GM18511 (cell line): ENCODE results near the gene GPC5.
A peak's percentile ranks its signal among the peaks of the same experiment; 100 is the strongest.

Experiments
- ATAC-seq: cut with Tn5 transposase; IDR thresholded peaks from one replicate; pipeline ENCODE4 v1.9.1; 2021; ENCODE audit warnings: mild to moderate bottlenecking, moderate library complexity; ENCODE audit not compliant: unreplicated experiment

GPC5 gene

DNA sequence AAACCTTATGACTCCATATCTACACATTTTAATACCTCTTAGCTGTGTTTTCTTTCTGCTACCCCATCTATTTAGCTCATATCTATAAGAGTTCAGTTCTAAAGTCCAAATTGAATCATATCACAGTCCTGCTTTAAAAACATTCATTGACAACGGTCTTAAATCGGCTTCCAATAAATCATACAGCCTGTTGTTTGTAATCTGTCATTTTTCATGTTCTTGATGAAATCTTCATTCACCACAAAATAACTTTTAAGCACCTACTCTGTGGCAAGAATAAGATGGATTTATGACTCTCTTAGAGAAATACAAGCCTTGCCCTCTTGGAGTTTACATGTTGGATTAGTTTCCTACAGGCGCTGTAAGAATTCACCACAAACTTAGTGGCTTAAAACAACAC, 1377.2 kb downstream of the GPC5 start:
- ATAC-seq = no peak

DNA sequence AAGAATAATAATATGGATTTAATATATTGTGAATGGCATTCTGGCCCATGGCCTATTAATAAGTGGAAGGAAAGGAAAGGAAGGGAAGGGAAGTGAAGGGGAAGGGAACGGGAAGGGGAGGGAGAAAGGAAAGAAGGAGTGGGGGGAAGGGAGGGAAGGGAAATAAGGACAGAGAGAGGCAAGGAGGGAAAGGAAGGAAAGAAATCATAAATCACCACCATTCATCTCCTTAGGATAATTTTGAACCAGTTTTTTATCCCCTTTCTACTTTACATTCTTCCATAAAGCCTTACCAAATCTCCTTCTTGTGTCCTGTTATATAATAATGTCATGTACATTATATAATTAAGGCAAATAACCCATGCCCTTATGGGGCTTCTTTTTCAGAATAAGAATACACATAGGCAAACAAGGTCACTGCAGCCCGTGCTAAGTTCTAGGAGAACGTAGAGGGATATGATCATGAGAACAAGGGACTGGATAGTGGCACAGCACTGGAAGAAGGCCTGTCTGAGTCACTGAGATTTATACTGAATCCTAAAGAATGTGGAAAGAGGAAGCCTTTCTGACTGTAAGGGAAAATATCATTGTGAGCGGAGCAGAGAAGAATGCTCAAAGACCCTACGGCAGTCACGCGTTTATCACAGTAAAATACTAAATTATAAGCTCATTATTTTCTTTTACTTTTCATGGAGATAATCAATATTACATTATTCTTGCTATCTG, 1383.7 kb downstream of the GPC5 start:
- no peak for ATAC-seq

DNA sequence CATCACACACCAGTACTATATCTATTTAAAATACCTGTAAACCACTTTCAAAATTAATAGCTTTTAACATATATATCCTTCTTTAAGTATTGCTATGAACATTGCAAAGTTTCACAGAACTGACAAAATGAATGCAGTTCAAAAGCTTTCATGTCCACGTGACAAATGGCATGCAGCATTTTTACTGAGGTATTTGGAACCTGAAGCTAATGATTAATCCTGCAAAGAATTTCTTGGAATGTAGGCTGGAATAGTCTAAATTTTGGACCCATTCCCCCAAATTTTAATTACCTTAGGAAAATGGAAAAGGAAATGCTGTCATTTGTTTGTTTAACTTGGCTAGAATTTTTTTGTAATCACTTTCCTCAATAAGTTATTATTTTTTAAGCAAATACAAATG, 1404.4 kb downstream of the GPC5 start:
- ATAC-seq = no peak

DNA sequence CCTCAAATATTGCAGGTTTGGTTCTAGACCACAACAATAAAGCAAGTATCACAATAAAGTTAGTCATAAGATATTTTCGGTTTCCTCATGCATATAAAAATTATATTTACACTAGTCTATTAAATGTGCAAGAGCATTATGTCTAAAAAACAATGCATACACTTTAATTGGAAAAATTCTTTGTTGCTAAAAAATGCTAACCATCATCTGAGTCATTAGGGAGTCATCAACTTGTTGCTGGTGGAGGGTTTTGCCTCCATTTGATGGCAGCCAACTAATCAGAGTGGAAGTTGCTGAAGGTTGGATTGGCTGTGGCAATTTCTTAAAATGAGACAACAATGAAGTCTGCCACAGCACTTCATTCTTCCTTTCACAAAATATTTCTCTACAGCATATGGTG, 1405.9 kb downstream of the GPC5 start:
- no peak for ATAC-seq

DNA sequence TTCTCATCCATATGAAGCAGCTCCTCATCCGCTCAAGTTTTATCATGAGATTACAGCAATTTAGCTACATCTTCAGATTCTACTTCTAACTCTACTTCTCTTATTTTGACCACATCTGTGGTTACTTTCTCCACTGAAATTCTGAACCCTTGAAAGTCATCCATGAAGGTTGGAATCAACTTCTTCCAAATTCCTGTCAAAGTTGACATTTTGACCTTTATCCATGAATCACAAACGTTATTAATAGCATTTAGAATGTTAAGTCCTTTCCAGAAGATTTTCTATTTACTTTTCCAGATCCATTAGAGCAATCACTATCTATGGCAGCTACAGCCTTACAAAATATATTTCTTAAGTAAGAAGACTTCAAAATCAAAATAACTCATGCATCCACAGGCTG, 1406.5 kb downstream of the GPC5 start:
- no peak for ATAC-seq

DNA sequence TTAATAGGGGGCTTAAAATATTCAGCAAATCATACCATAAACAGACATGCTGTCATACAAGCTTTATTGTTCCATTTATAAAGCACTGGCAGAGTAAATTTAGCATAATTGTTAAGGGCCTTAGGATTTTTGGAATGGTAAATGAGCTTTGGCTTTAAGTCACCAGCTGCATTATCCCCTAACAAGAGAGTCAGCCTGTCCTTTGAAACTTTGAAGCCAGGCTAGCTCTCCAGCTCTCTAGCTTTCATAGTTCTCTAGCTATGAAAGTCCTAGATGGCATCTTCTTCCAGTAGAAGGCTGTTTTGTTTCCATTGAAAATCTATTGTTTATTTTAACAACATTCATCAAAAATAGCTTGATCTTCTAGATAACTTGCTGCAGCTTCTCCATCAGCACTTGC, 1407.3 kb downstream of the GPC5 start:
- ATAC-seq = peak; percentile 35

DNA sequence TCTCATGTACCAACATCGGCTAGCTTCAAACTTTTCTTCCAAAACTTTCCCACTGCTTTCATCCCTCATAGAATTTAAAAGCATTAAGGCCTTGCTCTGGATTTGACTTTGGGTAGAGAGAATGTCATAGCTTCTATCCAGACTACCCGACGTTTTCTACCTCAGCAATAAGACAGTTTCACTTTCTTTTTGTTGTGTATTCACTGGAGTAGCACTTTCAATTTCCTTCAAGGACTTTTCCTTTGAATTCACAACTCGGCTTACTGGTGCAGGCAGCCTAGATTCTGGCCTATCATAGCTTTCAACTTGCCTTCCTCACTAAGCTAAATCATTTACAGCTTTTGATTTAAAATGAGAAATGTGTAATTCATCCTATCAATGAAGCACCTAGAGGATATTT, 1407.8 kb downstream of the GPC5 start:
- peak; percentile 72 for ATAC-seq

DNA sequence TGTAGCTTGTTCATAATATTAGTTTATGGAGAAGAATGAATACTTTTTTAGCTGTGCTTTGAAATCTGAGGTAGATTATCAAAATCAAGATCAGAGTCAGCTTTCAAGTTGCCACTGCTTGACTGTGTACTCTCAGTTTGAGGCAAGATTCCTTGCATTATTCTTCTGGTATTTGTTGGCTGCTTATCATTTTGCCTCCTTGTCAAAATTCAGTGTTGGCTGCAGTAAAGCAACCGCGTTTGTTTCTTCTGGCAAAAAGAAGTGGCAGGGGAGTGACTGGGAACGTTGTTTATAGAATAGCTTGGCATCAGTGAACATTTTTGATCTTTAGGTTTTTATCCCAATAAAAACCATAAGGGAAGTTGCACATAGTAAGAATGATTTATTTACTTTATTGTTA, 1408.9 kb downstream of the GPC5 start:
- no peak for ATAC-seq

DNA sequence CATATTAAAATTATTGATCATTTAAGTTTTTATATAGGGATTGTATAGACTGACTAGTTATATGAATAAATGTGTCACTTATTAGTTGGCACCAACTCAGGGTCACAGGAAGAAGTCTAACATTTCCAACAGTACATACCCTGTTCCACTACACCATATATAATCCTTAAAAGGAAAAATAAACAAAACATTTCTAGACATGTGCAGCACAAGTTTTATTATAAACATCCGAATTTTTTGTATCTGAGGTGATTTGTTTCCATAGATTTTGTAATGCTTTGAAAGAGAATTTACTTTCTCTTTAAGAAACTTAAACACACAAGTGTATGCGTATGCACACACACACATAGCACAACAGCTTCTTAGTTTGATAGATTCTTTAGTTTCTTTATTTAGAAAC, 1409.5 kb downstream of the GPC5 start:
- ATAC-seq = no peak

DNA sequence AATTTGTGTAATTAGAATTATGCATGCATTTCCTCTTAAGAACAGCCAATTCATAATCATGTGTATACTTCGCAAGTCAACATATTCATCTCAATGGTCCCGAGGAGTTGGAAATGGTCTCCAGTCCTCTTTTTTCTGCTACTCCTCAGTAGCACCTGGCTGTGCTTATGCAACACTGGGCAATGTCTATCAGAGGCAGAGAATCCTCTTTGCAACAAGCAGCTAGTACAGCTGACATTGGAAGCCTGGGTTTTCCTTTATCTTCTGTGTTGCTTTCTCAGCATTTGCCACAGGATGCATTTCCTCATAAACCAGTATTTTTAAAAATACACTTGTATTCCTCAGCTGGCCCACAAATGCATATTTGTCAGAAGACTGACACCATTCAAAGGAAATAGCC, 1422.9 kb downstream of the GPC5 start:
- no peak for ATAC-seq

DNA sequence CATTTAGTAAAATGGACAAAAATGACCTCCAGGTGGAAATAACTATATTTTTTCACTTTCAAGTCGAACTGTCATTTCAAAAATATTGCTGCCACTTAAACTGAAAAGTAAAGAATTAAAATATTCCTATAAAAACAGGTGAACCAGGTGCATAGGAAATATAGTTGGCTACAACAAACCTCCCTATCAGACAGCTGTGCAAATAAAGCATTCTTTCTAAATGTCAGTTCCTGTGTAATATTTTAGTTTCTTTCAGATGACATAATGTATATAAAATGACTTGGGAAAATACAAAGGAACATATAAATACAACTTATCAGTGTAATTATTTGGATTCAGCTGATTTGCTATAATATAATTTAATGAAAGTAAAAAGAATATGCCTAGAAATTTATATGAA, 1424.6 kb downstream of the GPC5 start:
- no peak for ATAC-seq

DNA sequence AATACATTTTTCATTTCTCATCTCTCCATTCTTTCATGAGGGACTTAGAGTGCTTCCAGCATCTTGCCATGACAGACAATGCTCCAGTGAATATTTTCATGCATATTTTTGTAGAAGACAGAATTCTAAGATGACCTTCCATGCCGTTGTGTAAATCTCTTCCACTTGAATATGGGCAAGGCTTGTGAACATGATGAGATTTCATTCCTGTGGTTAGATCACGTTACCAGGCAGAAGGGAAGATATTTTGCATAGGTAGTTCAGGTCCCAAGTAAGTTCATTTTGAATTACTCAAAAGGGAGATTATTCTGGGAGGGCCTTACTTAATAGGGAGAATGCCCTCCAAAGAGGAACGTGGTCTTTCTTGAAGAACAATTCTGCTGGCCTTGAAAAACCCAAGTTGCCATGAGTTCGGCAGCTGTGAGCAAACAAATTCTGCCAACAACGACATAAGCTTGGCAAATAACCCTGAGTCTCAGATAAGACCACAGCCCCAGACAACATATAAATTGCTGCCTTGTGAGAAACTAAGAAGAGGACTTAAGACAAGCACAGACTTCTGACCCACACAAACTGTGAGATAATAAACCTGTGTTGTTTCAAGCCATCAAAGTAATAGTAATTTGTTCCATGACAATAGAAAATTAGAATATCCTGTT, 1427.6 kb downstream of the GPC5 start:
- no peak for ATAC-seq

DNA sequence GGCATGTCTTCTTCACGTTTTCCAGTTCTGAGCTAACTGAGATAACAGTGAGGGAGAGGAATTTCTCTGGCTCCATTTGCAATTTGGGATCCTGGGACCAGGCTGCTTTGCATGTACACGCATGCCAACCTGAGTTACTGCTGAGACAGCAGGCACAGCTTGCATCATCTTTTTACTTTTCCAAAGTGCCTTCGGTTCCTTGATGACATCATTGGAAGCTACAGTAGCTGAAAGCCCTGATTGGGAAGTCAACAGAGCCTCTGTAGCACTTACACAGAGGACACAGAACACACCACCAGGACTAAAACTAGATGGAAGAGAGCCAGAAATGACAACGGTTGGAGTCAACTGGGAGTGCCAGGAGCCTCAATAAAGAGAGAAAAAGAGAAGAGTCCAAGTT, 1429.1 kb downstream of the GPC5 start:
- ATAC-seq = no peak

DNA sequence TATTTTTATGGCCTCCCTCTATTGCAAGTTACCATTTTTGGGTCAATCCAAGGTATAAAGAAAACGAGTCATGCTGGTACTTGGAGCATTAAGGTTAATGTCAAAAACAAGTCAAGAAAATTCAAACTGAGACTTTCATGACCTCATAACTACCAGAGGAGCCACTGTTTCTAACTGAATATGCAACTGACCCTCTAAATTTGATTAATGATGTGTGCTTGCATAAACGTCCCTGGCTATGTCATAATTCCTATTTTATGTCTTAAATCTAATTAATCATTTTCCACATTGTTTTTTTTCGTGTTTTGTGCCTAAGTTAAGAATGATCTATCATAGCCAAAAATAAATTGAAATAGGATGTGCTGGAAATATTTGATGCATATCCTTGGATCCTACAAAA, 1431.5 kb downstream of the GPC5 start:
- ATAC-seq = no peak

DNA sequence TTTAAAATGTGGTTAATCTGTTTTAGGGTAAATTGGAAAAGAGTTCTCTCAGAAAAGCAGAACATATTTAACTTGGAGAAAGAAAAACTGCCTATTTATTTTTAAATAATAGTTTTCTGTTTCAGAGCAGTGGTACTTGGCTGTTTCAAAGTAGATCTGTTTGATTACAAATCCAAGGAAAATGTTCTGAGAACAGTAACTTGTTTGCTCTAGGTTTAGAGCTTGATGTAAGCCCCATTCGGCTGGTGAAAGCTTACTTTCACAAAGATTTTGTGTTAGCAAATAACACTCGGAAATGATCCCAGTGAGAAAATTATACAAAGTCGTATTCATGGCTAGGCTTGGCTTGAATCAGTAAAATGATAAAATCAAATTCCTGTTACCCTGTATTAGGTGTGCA, 1432.4 kb downstream of the GPC5 start:
- no peak for ATAC-seq

DNA sequence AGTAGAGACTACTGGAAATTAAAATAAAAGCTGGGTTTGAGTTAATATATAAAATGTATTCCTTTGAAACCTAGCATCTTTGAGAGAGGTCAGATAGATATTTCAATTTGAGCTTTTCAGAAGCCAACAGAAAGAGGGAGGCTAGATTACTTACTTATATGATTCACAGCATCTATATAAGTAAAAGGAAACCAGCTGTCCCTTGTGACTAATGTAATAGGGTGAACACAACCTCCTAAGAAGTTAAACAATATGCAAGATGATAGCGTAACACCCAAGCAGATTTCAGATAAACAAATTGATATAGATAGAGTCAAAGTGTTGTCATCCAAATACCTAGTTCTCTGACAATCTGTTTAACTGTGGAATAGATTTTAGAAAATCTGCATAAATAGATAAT, 1434.7 kb downstream of the GPC5 start:
- no peak for ATAC-seq

DNA sequence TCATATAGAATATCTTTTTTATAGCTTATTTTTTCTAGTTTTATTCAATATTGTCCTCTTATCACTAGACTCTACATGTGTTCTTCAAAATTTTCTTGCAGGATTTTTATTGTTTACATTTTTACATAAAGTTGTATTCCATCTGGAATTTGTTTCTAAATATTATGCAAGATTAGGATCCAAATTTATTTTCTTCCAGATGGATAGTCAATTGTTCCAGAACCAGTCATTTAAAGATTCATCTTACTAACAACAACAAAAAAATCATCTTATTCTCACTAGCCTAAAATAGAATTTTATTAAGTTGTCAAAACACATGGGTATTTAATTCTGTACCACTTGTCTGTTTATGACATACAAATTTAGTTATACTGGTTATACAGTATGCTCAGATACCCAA, 1437.8 kb downstream of the GPC5 start:
- no peak for ATAC-seq

DNA sequence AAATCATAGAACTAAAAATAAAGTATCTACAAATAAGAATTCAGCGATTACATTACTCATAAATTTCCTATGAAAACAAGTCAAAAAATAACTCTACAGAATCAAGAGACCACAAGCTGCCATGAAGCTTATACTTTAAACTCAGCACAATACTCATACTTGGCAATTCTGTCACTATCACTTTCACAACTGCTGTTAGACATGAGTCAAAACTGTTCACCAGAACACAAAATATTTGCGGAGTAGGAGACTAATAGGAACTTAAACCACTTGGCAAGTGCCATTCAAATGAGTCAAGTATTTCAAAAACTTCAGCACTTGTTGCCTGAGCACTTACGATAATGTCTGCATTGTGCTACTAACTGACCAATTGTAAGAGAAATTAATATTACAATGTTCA, 1440.4 kb downstream of the GPC5 start:
- ATAC-seq = peak; percentile 58

DNA sequence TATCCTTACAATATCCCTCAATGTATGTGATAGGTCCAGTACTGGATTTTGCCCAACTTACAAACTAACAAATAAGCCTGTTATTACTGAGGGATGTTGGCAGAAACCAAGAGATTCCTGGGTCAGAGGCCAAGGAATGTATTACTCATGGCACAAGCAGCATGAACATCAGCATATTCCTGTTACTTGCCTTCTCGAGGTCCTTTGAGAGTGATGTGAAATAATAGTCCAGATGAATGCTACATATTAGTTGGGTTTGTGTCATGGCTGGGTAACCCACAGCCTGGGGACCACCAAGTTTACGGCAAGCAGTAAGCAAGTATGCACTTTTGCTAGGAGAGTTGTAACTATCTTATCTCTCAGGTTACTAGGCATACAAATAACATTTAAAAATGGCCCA, 1443.7 kb downstream of the GPC5 start:
- no peak for ATAC-seq

DNA sequence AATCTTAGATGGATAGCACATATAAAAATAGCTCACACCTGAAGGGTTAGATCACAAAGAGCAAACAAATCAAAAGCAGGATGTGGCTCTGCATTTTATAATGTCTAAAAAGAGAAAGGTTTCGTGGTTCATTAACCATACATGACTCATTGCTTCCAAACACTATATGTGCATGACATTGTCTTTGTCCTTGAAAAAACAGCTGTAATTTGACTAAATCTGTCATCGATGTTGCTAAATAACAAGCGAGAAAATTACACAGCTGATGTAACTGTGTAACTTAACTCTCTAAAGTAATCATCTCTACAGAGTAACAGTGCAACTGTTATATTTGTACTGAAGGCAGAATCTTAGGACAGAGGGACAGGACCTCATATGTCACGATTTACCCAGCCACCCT, 1445.1 kb downstream of the GPC5 start:
- peak; percentile 79 for ATAC-seq

DNA sequence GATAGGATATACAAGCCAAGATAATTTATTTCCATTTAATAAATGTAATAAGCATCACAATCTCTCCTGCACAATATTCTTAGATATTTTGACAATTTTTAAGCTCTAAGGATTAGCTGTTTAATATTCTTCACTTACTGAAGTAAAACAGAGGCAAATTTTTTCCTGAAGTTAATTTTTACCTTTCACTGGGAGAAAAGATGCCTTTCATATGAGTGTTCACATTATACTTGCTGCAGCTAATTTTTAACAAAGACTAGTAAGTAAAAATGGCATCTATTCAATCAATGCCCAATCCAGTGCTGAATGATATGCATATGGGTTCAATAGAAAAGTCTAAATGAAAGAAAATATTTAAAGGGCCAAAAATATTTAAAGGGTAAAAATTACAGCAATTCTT, 1451.0 kb downstream of the GPC5 start:
- no peak for ATAC-seq

DNA sequence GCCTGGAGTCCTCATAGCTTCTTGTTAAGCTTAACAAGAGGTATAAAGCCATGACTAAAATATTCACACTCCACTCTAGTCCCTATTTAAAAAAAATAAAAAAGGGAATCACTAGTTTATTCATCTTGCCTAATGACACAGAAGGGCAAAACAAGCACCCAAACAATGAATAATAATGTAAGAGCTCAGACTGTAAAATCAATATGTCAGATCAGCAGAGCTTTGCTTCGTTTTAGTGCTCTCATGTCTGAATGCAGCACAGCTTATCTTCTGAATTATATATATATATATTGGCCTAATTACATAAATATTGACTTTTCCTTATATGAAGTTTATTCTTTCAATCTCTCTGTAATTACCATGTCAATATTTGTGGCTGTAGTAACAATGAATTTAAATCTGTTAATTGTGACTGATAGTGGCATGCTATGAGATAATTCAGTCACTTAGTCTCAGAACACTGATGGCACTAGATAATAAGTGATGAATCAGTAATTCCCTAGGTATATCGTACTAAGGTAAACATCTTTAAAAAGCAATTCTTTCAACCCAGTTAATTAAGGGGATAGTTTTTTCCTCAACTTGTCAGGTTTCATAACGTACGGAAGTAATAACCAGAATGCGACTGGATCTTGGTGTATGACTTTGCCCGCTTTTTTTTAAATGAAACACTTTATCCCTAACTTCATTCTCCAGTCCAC, 1466.3 kb downstream of the GPC5 start:
- ATAC-seq = no peak
